NCI-H345 (cell line): Measurements from ENCODE around the gene BRIX1.
"Not testable (repeated sequence)": the region's sequence is repeated elsewhere in the genome, so short reads cannot be mapped to it uniquely, and the experiment has no call there.

Experiments
- DNase-seq: peaks from one replicate; lab custom pipeline; 2025; lab: John Stamatoyannopoulos, UW

BRIX1 gene

DNA sequence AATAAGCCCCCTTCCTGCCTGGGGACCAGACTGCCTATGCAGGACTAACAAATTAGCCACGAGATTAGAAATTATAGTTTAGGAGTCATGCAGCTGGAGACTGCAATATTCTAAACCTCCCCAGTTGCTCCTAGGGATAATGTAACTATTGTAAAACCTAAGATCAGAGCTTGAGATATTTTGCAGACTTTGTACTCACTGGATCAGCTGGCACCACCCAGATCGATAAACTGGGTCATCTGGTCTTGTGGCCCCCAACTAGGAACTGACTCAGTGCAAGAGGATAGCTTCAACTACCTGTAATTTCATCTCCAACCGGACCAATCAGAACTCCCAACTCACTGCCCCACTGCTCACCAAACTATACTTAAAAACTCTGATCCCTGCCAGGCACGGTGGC lies 52.0 kb downstream of the BRIX1 start:
- no peak for DNase-seq

DNA sequence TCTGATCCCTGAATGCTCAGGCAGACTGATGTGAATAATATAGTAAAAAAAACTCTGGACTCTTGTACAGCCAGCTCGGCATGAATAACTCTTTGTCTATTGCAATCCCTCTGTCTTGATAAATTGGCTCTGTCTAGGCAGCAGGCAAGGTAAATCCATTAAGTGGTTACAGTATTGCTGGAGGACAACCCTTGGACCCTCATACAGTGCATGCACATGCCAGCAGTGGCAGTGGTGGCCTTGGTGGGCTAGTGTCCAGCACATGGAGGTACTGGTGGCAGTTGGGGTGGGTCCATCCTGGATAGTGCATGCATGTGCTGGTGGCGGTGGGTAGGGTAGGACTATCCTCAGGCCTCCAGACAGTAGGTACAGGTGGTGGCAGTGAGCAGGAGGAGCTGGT lies 52.7 kb downstream of the BRIX1 start:
- no peak for DNase-seq

DNA sequence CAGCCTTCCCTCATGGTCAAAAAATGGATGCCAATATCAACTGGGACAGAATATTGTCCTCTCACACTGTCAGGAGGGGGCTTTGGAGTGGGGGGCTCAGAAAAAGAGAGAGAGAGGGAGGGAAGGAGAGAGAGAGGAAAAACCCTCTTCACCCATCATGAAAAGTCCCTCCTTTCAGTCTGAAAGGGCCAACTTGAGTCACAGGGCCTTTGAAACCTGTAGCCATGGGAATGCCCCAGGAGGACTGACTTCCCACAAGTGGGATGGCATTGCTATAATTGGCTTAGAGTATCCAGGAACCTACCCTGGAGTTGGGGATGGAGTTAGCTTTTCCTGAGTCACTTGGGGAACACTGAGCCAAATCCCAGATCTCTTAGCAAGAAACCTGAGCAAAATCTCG lies 55.0 kb downstream of the BRIX1 start:
- DNase-seq: no peak

DNA sequence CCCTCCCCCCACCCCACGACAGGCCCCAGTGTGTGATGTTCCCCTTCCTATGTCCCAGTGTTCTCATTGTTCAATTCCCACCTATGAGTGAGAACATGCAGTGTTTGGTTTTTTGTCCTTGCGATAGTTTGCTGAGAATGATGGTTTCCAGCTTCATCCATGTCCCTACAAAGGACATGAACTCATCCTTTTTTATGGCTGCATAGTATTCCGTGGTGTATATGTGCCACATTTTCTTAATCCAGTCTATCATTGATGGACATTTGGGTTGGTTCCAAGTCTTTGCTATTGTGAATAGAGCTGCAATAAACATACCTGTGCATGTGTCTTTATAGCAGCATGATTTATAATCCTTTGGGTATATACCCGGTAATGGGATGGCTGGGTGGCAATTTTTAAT lies 56.1 kb downstream of the BRIX1 start:
- not testable (repeated sequence) for DNase-seq
